GM12878 (cell line): ENCODE results near the gene TFRC. TPM values are rescaled to one million over a fixed set of nuclear protein-coding genes. Genes with fewer than 3 reads are reported as not detected.

ENCODE experiments used
- ATAC-seq: fragments of 200-7000 bp; cut with Tn5 transposase; 3 replicates; pipeline ENCODE4 v1.9.1; 2020; ENCODE audit warnings: mild to moderate bottlenecking, moderate library complexity
- BruUV-seq: library from RNA; stranded (reverse); fragments of 400-500 nt; replicated peaks from 2 replicates; lab custom pipeline; 2021; lab: Mats Ljungman, UMichigan
- CTCF ChIA-PET: fragments of 300-600 bp; sonication (Branson Sonifier 250); formaldehyde crosslinking; extraction: SDS; loops from one replicate; lab custom pipeline; 2021; ENCODE audit warnings: inconsistent platforms; lab: Yijun Ruan, JAX
- POLR2A ChIA-PET: fragments of 350-600 bp; formaldehyde crosslinking; extraction: SDS; loops from one replicate; lab custom pipeline; 2021; ENCODE audit warnings: inconsistent platforms; lab: Charles Lee
- RAD21 ChIA-PET: fragments of 300-600 bp; sonication (Branson Sonifier 250); formaldehyde crosslinking; loops from one replicate; lab custom pipeline; 2023; ENCODE audit warnings: antibody characterized with exemption; ENCODE audit not compliant: unreplicated experiment; lab: Charles Lee
- SMC1A ChIA-PET: fragments of 300-600 bp; sonication (Branson Sonifier 250); formaldehyde crosslinking; loops from one replicate; lab custom pipeline; 2023; ENCODE audit not compliant: unreplicated experiment, uncharacterized antibody; lab: Charles Lee
- DNase-seq: peaks from one replicate; pipeline ENCODE4 v3.0.0-alpha.2; 2011; ENCODE audit warnings: low read depth, low spot score
- FAIRE-seq: peaks from 3 replicates; lab custom pipeline; 2011; peaks lifted over from hg19 to GRCh38; lab: Jason Lieb, UNC
- H2AFZ ChIP-seq: 2 replicates; pipeline ENCODE4 v1.6.0; 2011; ENCODE audit warnings: low read depth, low read length, control low read depth; ENCODE audit not compliant: control insufficient read depth
- H3K27ac ChIP-seq: 2 replicates; pipeline ENCODE4 v1.5.1; 2011; ENCODE audit warnings: control low read depth; ENCODE audit not compliant: control insufficient read depth, insufficient read depth
- H3K27me3 ChIP-seq, 2 experiments: replicated peaks in 1 of 2; 2 replicates each; pipeline versions ENCODE4 v1.6.0 to v1.6.1; 2011; ENCODE audit warnings: low read length in 1 of 2; ENCODE audit not compliant: control insufficient read depth in 2 of 2, insufficient read depth in 2 of 2
- H3K36me3 ChIP-seq, 2 experiments: 2 replicates each; pipeline ENCODE4 v1.5.1; 2011; ENCODE audit warnings: low read length in 1 of 2; ENCODE audit not compliant: control insufficient read depth in 2 of 2, insufficient read depth in 2 of 2
- H3K4me1 ChIP-seq: 2 replicates; pipeline ENCODE4 v1.6.1; 2011; ENCODE audit warnings: mild to moderate bottlenecking, low read length, moderate library complexity, mixed read lengths; ENCODE audit not compliant: control insufficient read depth, insufficient read depth
- H3K4me2 ChIP-seq: 2 replicates; pipeline ENCODE4 v1.6.0; 2011; ENCODE audit warnings: control low read depth; ENCODE audit not compliant: control insufficient read depth, insufficient read depth
- H3K4me3 ChIP-seq: fragments of 200-600 bp; sonication (generic); 2 replicates; pipeline ENCODE4 v1.5.1; 2016
- H3K79me2 ChIP-seq: 2 replicates; pipeline ENCODE4 v1.6.0; 2011; ENCODE audit warnings: low read length; ENCODE audit not compliant: control insufficient read depth, insufficient read depth
- H3K9ac ChIP-seq: 2 replicates; pipeline ENCODE4 v1.8.0; 2011; ENCODE audit warnings: low read length, control low read depth, mixed read lengths; ENCODE audit not compliant: control insufficient read depth, insufficient read depth
- H3K9me3 ChIP-seq: replicated peaks from 3 replicates; pipeline ENCODE4 v1.5.1; 2011; ENCODE audit warnings: mild to moderate bottlenecking, low read length; ENCODE audit not compliant: control insufficient read depth, insufficient read depth
- H4K20me1 ChIP-seq: 2 replicates; pipeline ENCODE4 v1.6.0; 2011; ENCODE audit not compliant: control insufficient read depth, insufficient read depth
- HSF1 ChIP-seq: fragments of 150-350 bp; IDR thresholded peaks from 2 replicates; pipeline ENCODE4 v1.6.1; 2014; ENCODE audit warnings: mild to moderate bottlenecking, low read depth, low read length
- PML ChIP-seq: IDR thresholded peaks from 2 replicates; pipeline ENCODE4 v1.6.1; 2012; ENCODE audit warnings: low read length, inconsistent platforms
- POLR2AphosphoS5 ChIP-seq: IDR thresholded peaks from 2 replicates; pipeline ENCODE4 v1.6.1; 2011; ENCODE audit warnings: mild to moderate bottlenecking, low read length, inconsistent platforms
- RCOR1 ChIP-seq: conservative IDR thresholded peaks from 2 replicates; pipeline ENCODE4 v1.6.1; 2012; ENCODE audit warnings: low read depth, low read length, improper control_type of control experiment
- RELB ChIP-seq: fragments of 450-650 bp; IDR thresholded peaks from 2 replicates; pipeline ENCODE4 v1.6.1; 2017; ENCODE audit warnings: low read depth, mild to moderate bottlenecking, moderate library complexity
- SKIL ChIP-seq: fragments of 450-650 bp; IDR thresholded peaks from 2 replicates; pipeline ENCODE4 v1.6.1; 2017; ENCODE audit warnings: mild to moderate bottlenecking, low read depth, inconsistent platforms; ENCODE audit not compliant: poor library complexity, severe bottlenecking
- WGBS: methylation state at CpG from one replicate; pipeline ENCODE4 v1.1.6; 2016; ENCODE audit warnings: low lambda C conversion rate; ENCODE audit not compliant: insufficient replicate concordance, insufficient coverage; ENCODE audit errors: missing lambda C conversion rate; 5-methylcytosine and 5-hydroxymethylcytosine counted together
- in situ Hi-C: fragments of 300-500 bp; cut with MboI; formaldehyde crosslinking; loops from 9 replicates; pipeline ENCODE4 v1.14.3; 2018; ENCODE audit warnings: mixed read lengths
- intact Hi-C: fragments of 100-400 bp; cut with micrococcal nuclease; formaldehyde crosslinking; loops from one replicate; pipeline ENCODE4 v1.14.2; 2022; ENCODE audit not compliant: unreplicated experiment
- polyA plus RNA-seq, 11 experiments: library from polyadenylated mRNA; depleted of rRNA in 4 of 11; unstranded in 6 of 11; stranded (reverse) in 5 of 11; fragments of >200 nt; fragmentation: Nextera tagmentation in 4 of 11; fragmentation: Illumina TruSeq in 1 of 11; extraction: Ambion mirVana in 4 of 11; extraction: Trizol in 1 of 11; gene quantifications; 1 replicate in 1 of 11; 2 replicates in 10 of 11; pipeline versions ENCODE4 v1.2.1 to v1.2.3, GENCODE V29; 2011 to 2016; ENCODE audit warnings: inconsistent platforms in 2 of 11, missing spikeins in 2 of 11, low read depth in 1 of 11
- total RNA-seq, 4 experiments: library from RNA; depleted of rRNA in 3 of 4; stranded (reverse); fragments of >200 nt in 3 of 4; fragmentation: Illumina TruSeq in 1 of 4; extraction: Trizol in 1 of 4; gene quantifications; 2 replicates each; pipeline versions ENCODE4 v1.2.1 to v1.2.3, GENCODE V29; 2013 to 2021

Gene TFRC
- total and polyA plus RNA-seq, 10 of the 15 experiments (the other 5 are each of a cell fraction or from before 2014, with no cell fraction given): 123 to 526 (median 316) TPM

GRCh38 chr3:196050597-196050996 is 31.3 kb downstream of the TFRC start (continued):
- TF ChIP-seq SKIL: no peak

- TF ChIP-seq PML: no peak
- peak; percentile 30; the same call in 1 of the 2 replicates for TF ChIP-seq POLR2AphosphoS5
- TF ChIP-seq HSF1: no peak
- no peak for TF ChIP-seq RELB
- no peak for TF ChIP-seq RCOR1
- Histone ChIP-seq H3K4me2 (no peak overlapping the region), H3K36me3 (peaks cover 14 to 35% of the 10 kb centered on the region in 2 experiments), H3K9ac (no peak overlapping the region), H3K4me1 (no peaks in the 10 kb centered on the region), H3K27me3 (no peaks in the 10 kb centered on the region), H4K20me1 (no peaks in the 10 kb centered on the region), H3K79me2 (no peaks in the 10 kb centered on the region), H3K9me3 (no peaks in the 10 kb centered on the region), H3K4me3 (no peak overlapping the region), H2AFZ (no peak overlapping the region), H3K27ac (no peak overlapping the region)
- CTCF ChIA-PET: interaction anchor here (1.1 to 5.1 kb wide), 4 partner anchors 23 to 147 kb away, joined by 3 to 31 read pairs (median 4); no protein-coding TSS in a partner anchor
- BruUV-seq: no TSS peak
- in situ Hi-C loops (no loop called here), intact Hi-C loops (no loop called here)
- FAIRE-seq: no peak
- DNase-seq: no peak
- 89% methylated on average over 11 of the region's 11 CpGs for WGBS
- RAD21 ChIA-PET: interaction anchor here (1.2 to 2.1 kb wide), 2 partner anchors 26 to 30 kb away, joined by 5 to 6 read pairs; no protein-coding TSS in a partner anchor
- SMC1A ChIA-PET: interaction anchor here (0.8 to 2.1 kb wide), 6 partner anchors 9 to 147 kb away, joined by 3 to 10 read pairs (median 4); no protein-coding TSS in a partner anchor
- no peak for ATAC-seq
- POLR2A ChIA-PET: no interaction called here
Observed at GRCh38 chr3:196049653-196050052, 32.2 kb downstream of the TFRC start.
